GM21447 (cell line): ENCODE measurements around the gene DUSP3.

Experiments
- ATAC-seq: cut with Tn5 transposase; IDR thresholded peaks from one replicate; pipeline ENCODE4 v1.9.1; 2021; ENCODE audit not compliant: unreplicated experiment

The DUSP3 gene

GRCh38 chr17:43769859-43770258, 8.9 kb downstream of the DUSP3 start:
- no peak for ATAC-seq

GRCh38 chr17:43769426-43769825, 9.4 kb downstream of the DUSP3 start:
- ATAC-seq: no peak

GRCh38 chr17:43768943-43769342, 9.8 kb downstream of the DUSP3 start:
- no peak for ATAC-seq

GRCh38 chr17:43768382-43768781, 10.4 kb downstream of the DUSP3 start:
- ATAC-seq: no peak

GRCh38 chr17:43767713-43768059, 11.1 kb downstream of the DUSP3 start:
- ATAC-seq: no peak

- ATAC-seq: no peak
Observed at GRCh38 chr17:43767053-43767712, 11.6 kb downstream of the DUSP3 start.

- no peak for ATAC-seq
Observed at GRCh38 chr17:43766413-43767052, 12.2 kb downstream of the DUSP3 start.

- ATAC-seq: no peak
Observed at GRCh38 chr17:43760254-43760852, 18.4 kb downstream of the DUSP3 start.

- no peak for ATAC-seq
Observed at GRCh38 chr17:43759836-43760235, 18.9 kb downstream of the DUSP3 start.

GRCh38 chr17:43758497-43759174, 20.1 kb downstream of the DUSP3 start, which contains the start of gene SOST:
Gene SOST (minus strand): TSS chr17:43758791. CDS start chr17:43758741, 50 bp downstream.
- ATAC-seq: no peak

GRCh38 chr17:43758086-43758485, 20.7 kb downstream of the DUSP3 start:
- no peak for ATAC-seq

GRCh38 chr17:43757171-43757660, 21.6 kb downstream of the DUSP3 start:
- no peak for ATAC-seq

GRCh38 chr17:43756201-43756600, 22.6 kb downstream of the DUSP3 start:
- ATAC-seq: no peak

GRCh38 chr17:43755389-43755875, 23.3 kb downstream of the DUSP3 start:
- ATAC-seq: no peak

GRCh38 chr17:43754947-43755346, 23.8 kb downstream of the DUSP3 start:
- ATAC-seq: no peak

- ATAC-seq: no peak
Observed at GRCh38 chr17:43753493-43754129, 25.2 kb downstream of the DUSP3 start.

GRCh38 chr17:43750153-43750552, 28.6 kb downstream of the DUSP3 start:
- ATAC-seq: no peak

GRCh38 chr17:43745541-43745940, 33.2 kb downstream of the DUSP3 start:
- no peak for ATAC-seq

GRCh38 chr17:43741636-43742035, 37.1 kb downstream of the DUSP3 start:
- ATAC-seq: no peak

GRCh38 chr17:43740541-43740940, 38.2 kb downstream of the DUSP3 start:
- ATAC-seq: no peak

GRCh38 chr17:43737722-43738121, 41.1 kb downstream of the DUSP3 start:
- ATAC-seq: no peak
